ENCODE measurements around the gene SNAPIN.

GRCh38 chr1:153711026-153711425, 52.5 kb downstream of the SNAPIN start:
- TF ChIP-seq, protein P1, sequence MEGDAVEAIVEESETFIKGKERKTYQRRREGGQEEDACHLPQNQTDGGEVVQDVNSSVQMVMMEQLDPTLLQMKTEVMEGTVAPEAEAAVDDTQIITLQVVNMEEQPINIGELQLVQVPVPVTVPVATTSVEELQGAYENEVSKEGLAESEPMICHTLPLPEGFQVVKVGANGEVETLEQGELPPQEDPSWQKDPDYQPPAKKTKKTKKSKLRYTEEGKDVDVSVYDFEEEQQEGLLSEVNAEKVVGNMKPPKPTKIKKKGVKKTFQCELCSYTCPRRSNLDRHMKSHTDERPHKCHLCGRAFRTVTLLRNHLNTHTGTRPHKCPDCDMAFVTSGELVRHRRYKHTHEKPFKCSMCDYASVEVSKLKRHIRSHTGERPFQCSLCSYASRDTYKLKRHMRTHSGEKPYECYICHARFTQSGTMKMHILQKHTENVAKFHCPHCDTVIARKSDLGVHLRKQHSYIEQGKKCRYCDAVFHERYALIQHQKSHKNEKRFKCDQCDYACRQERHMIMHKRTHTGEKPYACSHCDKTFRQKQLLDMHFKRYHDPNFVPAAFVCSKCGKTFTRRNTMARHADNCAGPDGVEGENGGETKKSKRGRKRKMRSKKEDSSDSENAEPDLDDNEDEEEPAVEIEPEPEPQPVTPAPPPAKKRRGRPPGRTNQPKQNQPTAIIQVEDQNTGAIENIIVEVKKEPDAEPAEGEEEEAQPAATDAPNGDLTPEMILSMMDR (conservative IDR thresholded peaks at IDR 0.05; ENCODE audit: low read length), result no peak
- no peak for TF ChIP-seq EZH2phosphoT487 (IDR thresholded peaks at IDR 0.05; ENCODE audit: borderline replicate concordance)

All from Loucy (cell line).